SU-DHL-6 (cell line): Measurements from ENCODE around the gene BCL2L15.
A peak's percentile ranks its signal among the peaks of the same experiment; 100 is the strongest.

Experiments
- H2AFZ ChIP-seq: fragments of 200-600 bp; sonication (generic); 2 replicates; pipeline ENCODE4 v1.6.1; 2014; ENCODE audit warnings: low read depth, mild to moderate bottlenecking, moderate library complexity, mixed read lengths, antibody characterized with exemption, low read length; ENCODE audit not compliant: severe bottlenecking
- H3F3A ChIP-seq: fragments of 200-600 bp; shearing (Covaris generic); 2 replicates; pipeline ENCODE4 v1.6.0; 2016; ENCODE audit warnings: antibody characterized with exemption, mild to moderate bottlenecking; ENCODE audit not compliant: insufficient read depth
- H3K27ac ChIP-seq: fragments of 200-600 bp; sonication (generic); 2 replicates; pipeline ENCODE4 v1.5.1; 2016; ENCODE audit warnings: low read depth, mild to moderate bottlenecking, low read length, moderate library complexity, mixed read lengths
- H3K27me3 ChIP-seq: fragments of 200-600 bp; sonication (generic), shearing (Covaris generic); 2 replicates; pipeline ENCODE4 v1.6.0; 2014; ENCODE audit warnings: mild to moderate bottlenecking, low read length
- H3K36me3 ChIP-seq: fragments of 200-600 bp; sonication (generic); 2 replicates; pipeline ENCODE4 v1.6.1; 2014; ENCODE audit warnings: mild to moderate bottlenecking, low read length, mixed read lengths
- H3K4me2 ChIP-seq: fragments of 300-600, 200-600 bp; shearing (Covaris generic), sonication (generic); 2 replicates; pipeline ENCODE4 v1.6.0; 2014; ENCODE audit warnings: low read length, low read depth, mild to moderate bottlenecking; ENCODE audit not compliant: poor library complexity, severe bottlenecking
- H3K4me3 ChIP-seq: fragments of 200-600 bp; sonication (generic); 2 replicates; pipeline ENCODE4 v1.5.1; 2014; ENCODE audit warnings: antibody characterized with exemption, low read length, mild to moderate bottlenecking, mixed read lengths; ENCODE audit not compliant: insufficient read depth, poor library complexity, severe bottlenecking
- H3K79me2 ChIP-seq: fragments of 200-600 bp; sonication (generic); 2 replicates; pipeline ENCODE4 v1.6.1; 2014; ENCODE audit warnings: mild to moderate bottlenecking, low read length, moderate library complexity; ENCODE audit not compliant: insufficient read depth
- H3K9ac ChIP-seq: fragments of 200-600 bp; sonication (generic); 2 replicates; pipeline ENCODE4 v1.7.0; 2014; ENCODE audit warnings: mild to moderate bottlenecking, low read length
- H3K9me2 ChIP-seq: fragments of 200-600 bp; sonication (generic); replicated peaks from 2 replicates; pipeline ENCODE4 v1.6.1; 2014; ENCODE audit warnings: low read length; ENCODE audit not compliant: insufficient read depth
- H3K9me3 ChIP-seq: fragments of 200-600 bp; sonication (generic); 2 replicates; pipeline ENCODE4 v1.6.1; 2014; ENCODE audit warnings: low read length, mixed read lengths; ENCODE audit not compliant: insufficient read depth
- H4K20me1 ChIP-seq: fragments of 200-600 bp; sonication (generic); 2 replicates; pipeline ENCODE4 v1.6.1; 2014; ENCODE audit warnings: low read depth, mild to moderate bottlenecking, antibody characterized with exemption, low read length, moderate library complexity, mixed read lengths
- EZH2phosphoT487 ChIP-seq: fragments of 200-600 bp; sonication (generic), shearing (Covaris generic); conservative IDR thresholded peaks from 2 replicates; pipeline ENCODE4 v1.6.1; 2018; ENCODE audit warnings: mild to moderate bottlenecking, antibody characterized with exemption, low read length, moderate library complexity, mixed read lengths
- TF ChIP-seq, protein P1 (sequence below): fragments of 200-600 bp; sonication (generic); IDR thresholded peaks from one replicate; pipeline ENCODE4 v1.5.1; 2017; ENCODE audit warnings: antibody characterized with exemption, mild to moderate bottlenecking, low read length, moderate library complexity; ENCODE audit not compliant: insufficient read depth, poor library complexity, severe bottlenecking

Gene BCL2L15

GRCh38 chr1:113904293-113904673, 16.9 kb upstream of the BCL2L15 start:
- Histone ChIP-seq H3F3A (no peaks in the 10 kb centered on the region), H3K36me3 (peaks cover 6% of the 10 kb centered on the region; the same call in 1 of the 2 replicates), H3K27ac (peak overlapping the region; percentile 78)

GRCh38 chr1:113903501-113904292, 16.3 kb upstream of the BCL2L15 start:
- no peaks in the 10 kb centered on the region for H3K27me3 ChIP-seq
- H2AFZ ChIP-seq, result peak overlapping the region; percentile 67
- peak overlapping the region; percentile 89 for H3K9ac ChIP-seq
- TF ChIP-seq EZH2phosphoT487, result no peak
- TF ChIP-seq, protein P1, sequence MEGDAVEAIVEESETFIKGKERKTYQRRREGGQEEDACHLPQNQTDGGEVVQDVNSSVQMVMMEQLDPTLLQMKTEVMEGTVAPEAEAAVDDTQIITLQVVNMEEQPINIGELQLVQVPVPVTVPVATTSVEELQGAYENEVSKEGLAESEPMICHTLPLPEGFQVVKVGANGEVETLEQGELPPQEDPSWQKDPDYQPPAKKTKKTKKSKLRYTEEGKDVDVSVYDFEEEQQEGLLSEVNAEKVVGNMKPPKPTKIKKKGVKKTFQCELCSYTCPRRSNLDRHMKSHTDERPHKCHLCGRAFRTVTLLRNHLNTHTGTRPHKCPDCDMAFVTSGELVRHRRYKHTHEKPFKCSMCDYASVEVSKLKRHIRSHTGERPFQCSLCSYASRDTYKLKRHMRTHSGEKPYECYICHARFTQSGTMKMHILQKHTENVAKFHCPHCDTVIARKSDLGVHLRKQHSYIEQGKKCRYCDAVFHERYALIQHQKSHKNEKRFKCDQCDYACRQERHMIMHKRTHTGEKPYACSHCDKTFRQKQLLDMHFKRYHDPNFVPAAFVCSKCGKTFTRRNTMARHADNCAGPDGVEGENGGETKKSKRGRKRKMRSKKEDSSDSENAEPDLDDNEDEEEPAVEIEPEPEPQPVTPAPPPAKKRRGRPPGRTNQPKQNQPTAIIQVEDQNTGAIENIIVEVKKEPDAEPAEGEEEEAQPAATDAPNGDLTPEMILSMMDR, result no peak
- H3K9me3 ChIP-seq, result no peaks in the 10 kb centered on the region
- no peaks in the 10 kb centered on the region for H3K9me2 ChIP-seq
- no peaks in the 10 kb centered on the region for H3F3A ChIP-seq
- peaks cover under 1% of the 10 kb centered on the region; the same call in 1 of the 2 replicates for H3K36me3 ChIP-seq
- peak overlapping the region; percentile 94 for H3K4me3 ChIP-seq
- peak overlapping the region; percentile 78 for H3K27ac ChIP-seq
- H3K79me2 ChIP-seq, result peaks cover 38% of the 10 kb centered on the region
- H3K4me2 ChIP-seq, result peak overlapping the region; percentile 68
- no peaks in the 10 kb centered on the region for H4K20me1 ChIP-seq

More at GRCh38 chr1:113904293-113904673, 16.9 kb upstream of the BCL2L15 start:
- Histone ChIP-seq H4K20me1 (no peaks in the 10 kb centered on the region), H3K9me2 (no peaks in the 10 kb centered on the region), H3K4me2 (peak overlapping the region; percentile 68), H3K4me3 (peak overlapping the region; percentile 94), H3K27me3 (no peaks in the 10 kb centered on the region), H2AFZ (peak overlapping the region; percentile 67), H3K9ac (peak overlapping the region; percentile 89), H3K9me3 (no peaks in the 10 kb centered on the region), H3K79me2 (peaks cover 38% of the 10 kb centered on the region)
- TF ChIP-seq, protein P1, result no peak
- TF ChIP-seq EZH2phosphoT487, result no peak

DNA sequence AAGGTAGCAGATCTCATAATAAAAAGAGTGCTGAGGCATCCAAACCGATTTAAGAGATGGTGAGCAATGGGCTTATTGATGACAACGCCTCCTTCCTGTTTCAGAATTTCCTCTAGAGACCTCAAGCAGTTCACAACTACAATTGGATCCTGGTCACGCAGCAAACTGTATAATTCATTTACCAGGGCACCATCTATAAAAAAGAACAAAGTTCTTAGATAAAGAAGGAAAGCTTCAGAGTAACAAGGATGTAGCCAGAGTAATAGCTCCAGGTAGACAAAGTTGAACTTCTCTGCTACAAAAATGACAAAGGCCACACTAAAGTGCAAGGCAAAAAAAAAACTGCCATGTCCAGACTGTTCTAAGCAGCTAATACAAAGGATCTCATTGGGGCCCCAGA, 13.8 kb upstream of the BCL2L15 start:
- Histone ChIP-seq H3K27me3 (no peaks in the 10 kb centered on the region), H2AFZ (no peak overlapping the region), H3K4me3 (no peak overlapping the region), H3K79me2 (peaks cover 31% of the 10 kb centered on the region), H3K9me2 (no peaks in the 10 kb centered on the region), H3K27ac (no peak overlapping the region), H3K4me2 (no peak overlapping the region), H3K9me3 (no peaks in the 10 kb centered on the region), H3K36me3 (peaks cover 13% of the 10 kb centered on the region), H3K9ac (no peak overlapping the region), H3F3A (no peaks in the 10 kb centered on the region), H4K20me1 (no peaks in the 10 kb centered on the region)
- TF ChIP-seq, protein P1, result no peak
- TF ChIP-seq EZH2phosphoT487, result no peak
